NT2/D1 (cell line): ENCODE results near the gene NPIPB2.

Source experiments
- DNase-seq: peaks from one replicate; pipeline ENCODE4 v3.0.0-alpha.2; 2011; ENCODE audit warnings: low read depth, low spot score
- H3K27me3 ChIP-seq: 2 replicates; pipeline ENCODE4 v1.6.0; 2011; ENCODE audit warnings: mild to moderate bottlenecking; ENCODE audit not compliant: insufficient read length, insufficient read depth
- H3K36me3 ChIP-seq: 2 replicates; pipeline ENCODE4 v1.6.1; 2011; ENCODE audit warnings: mild to moderate bottlenecking, low read length, mixed read lengths; ENCODE audit not compliant: insufficient read depth, insufficient read length
- H3K4me1 ChIP-seq: 2 replicates; pipeline ENCODE4 v1.5.1; 2011; ENCODE audit not compliant: insufficient read depth, insufficient read length
- H3K4me3 ChIP-seq: 2 replicates; pipeline ENCODE4 v1.5.1; 2011; ENCODE audit warnings: low read depth; ENCODE audit not compliant: insufficient read length
- H3K9ac ChIP-seq: 2 replicates; pipeline ENCODE4 v1.6.0; 2011; ENCODE audit warnings: low read depth; ENCODE audit not compliant: insufficient read length
- H3K9me3 ChIP-seq: 2 replicates; pipeline ENCODE4 v1.5.1; 2011; ENCODE audit warnings: mild to moderate bottlenecking, low read length; ENCODE audit not compliant: insufficient read depth
- SUZ12 ChIP-seq: IDR thresholded peaks from 2 replicates; pipeline ENCODE4 v1.6.1; 2011; ENCODE audit not compliant: insufficient read length, insufficient read depth; ENCODE audit errors: extremely low read depth
- YY1 ChIP-seq: IDR thresholded peaks from 2 replicates; pipeline ENCODE4 v1.6.1; 2011; ENCODE audit not compliant: insufficient read length, insufficient read depth
- ZNF274 ChIP-seq: IDR thresholded peaks from 2 replicates; pipeline ENCODE4 v1.6.1; 2011; ENCODE audit warnings: mild to moderate bottlenecking, low read depth, low read length

NPIPB2 gene

DNA sequence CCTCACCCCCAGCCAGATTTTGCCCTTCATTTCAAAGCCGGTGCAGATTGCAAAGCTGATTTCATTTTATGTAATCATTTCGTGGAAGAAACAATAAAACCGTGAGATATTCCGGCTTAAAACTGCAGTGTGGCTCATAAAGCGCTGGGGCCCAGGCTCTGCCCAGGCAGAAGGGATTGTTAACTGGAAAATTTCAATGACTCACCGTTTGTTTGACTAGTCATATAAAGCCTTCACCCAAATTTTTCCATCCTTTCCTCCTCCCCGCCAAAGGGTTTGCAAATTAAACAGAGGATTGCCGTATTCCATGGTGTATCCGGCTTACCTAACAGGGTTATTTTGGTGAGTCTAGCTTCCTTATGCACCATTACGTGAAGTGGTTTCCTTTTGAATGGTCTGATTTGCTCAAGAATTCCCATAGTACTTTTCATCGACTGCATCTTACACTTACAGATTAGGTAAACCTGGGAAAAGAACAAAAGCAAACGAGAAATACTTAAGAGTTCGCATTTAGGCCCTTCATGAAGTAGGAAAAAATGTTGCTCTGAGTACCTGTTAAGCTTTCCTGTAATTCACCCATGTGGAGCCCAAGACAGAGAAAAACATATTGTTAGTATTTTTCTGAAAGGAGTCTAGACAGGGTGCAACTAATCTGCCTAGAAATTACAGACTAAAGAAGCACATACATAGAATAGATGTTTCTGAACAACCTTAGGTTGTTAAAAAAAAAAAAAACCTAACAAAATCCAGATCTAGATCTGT lies 25.1 kb downstream of the NPIPB2 start:
- Histone ChIP-seq H3K4me3 (peak overlapping the region; percentile 72), H3K9ac (peak overlapping the region; percentile 63), H3K36me3 (peaks cover 18% of the 10 kb centered on the region), H3K4me1 (peaks cover 4% of the 10 kb centered on the region), H3K27me3 (no peaks in the 10 kb centered on the region), H3K9me3 (no peaks in the 10 kb centered on the region)
- no peak for TF ChIP-seq YY1
- TF ChIP-seq SUZ12, result no peak
- no peak for TF ChIP-seq ZNF274
- DNase-seq, result no peak

DNA sequence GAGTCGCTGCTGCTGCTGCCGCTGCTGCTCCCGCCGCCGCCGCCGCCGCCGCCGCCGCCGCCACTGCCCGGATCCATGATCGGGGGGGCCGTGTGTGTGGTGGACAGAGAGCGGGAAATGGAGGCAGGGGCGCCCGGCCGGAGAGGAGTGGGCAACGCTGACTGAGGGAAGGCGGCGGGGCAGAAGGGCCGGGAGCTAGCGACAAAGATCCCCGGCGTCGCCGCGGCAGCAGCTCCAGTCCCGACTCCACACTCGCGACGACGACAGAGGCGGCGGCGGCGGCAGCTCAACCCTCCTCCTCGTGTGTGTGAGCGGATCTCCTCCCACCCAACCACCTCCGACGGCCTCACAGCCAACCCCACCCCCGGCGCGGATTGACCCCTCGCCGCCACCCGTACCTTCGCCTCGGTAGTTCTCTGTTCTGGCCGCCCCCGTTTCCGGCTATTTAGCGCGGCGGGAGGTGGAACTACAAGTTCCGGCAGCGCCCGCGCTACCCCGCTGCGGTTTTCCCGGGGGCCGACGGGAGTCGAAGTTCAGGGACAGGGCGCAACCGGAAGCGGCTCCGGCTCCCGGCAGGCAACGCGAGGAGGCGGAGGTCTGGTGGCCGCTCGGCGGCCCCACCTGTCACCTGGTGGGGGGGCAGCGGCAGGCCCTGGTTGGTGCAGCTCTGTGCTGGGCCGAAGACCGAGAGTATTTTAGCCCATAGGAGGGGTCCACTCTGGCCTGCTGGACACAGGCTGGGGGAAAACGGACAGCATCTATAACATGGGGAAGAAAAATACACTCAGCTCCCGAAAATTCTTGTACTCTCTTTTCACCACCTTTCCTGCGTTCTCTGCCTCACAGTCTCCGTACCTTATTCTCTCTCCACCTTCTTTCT lies 26.0 kb downstream of the NPIPB2 start, which contains the start of gene GSPT1:
Gene GSPT1, minus strand, starts transcription at position 313 of the 880 bp plus-strand sequence. Its CDS starts 236 bp downstream, at position 77.
- Histone ChIP-seq H3K36me3 (peaks cover 18% of the 10 kb centered on the region), H3K4me3 (peak within 1 kb of the TSS; percentile 72), H3K9me3 (no peaks in the 10 kb centered on the region), H3K27me3 (no peaks in the 10 kb centered on the region), H3K9ac (peak within 1 kb of the TSS; percentile 83), H3K4me1 (peaks cover 4% of the 10 kb centered on the region)
- DNase-seq, result peak; percentile 99
- TF ChIP-seq YY1 (no peak), SUZ12 (no peak), ZNF274 (no peak)

DNA sequence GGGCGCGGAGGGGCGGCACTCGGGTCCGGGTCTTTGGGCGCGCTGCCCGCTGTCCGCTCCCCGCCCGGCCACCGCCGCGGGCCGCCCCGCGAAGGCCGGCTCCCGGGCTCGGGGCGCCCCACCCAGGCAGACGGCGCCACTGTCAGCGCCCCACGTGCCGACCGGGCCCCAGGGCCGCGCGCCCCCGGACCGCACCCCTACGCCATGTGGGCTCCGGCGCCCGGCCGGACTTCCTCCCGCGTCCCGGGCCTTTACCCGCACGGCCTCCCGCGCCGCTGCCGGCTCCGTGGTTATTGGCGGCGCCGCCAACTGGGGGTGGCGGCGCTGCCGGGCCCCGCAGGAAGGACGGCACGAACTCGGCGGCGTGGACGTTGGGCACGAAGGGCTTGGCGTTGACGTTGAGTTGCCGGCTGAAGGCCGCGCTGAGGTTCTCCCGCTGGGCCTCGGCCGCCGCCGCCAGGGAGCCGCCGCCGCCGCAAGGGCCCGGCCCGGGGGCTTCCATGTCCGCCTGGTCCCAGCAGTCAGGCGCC lies 26.7 kb downstream of the NPIPB2 start:
- no peak for DNase-seq

DNA sequence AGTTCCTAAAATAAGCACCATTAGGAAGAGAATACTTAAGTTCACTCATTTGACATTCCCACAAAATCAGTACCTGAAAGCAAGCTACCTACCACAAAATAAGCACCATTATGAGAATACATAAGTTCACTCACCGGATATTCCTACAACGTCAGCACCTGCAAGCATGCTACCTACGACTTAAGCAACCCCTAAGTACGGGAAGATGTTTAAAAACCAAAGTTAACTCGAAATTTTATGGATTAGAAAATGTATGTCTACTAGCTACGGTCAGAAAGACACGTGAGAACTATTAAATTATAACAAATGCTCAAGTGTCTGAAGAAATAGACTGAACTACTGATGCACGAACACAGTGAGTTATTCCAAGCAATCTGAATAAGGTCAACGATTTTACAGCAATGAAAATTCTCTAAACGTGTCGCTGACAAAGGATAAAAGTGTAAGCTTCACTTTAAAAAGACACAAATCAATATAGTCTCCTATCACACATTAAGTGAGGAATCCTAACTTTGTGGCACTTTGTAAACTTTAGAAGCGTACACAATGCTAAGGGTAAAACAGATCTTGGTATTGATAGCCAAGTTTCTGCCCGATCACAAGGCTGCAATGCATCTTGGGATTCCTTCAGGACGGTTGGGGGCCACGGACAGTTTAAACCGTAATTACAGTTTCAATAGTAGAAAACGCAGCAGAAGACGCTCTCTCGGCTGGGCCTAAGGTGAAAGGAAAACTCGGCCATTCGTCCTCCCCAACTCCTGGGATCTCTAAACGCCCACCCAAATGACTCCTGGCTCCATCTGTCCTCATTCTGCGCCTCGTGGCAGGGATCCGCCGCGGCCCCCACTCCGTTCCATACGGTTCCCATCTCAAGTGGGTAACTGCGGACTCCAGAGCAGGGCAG lies 27.4 kb downstream of the NPIPB2 start:
- no peak for DNase-seq
- H3K27me3 ChIP-seq, result no peaks in the 10 kb centered on the region
- TF ChIP-seq SUZ12, result no peak
- TF ChIP-seq ZNF274, result no peak
- no peak for TF ChIP-seq YY1
- H3K4me3 ChIP-seq, result peak overlapping the region; percentile 72
- peak overlapping the region; percentile 80 for H3K9ac ChIP-seq
- peaks cover 7% of the 10 kb centered on the region for H3K4me1 ChIP-seq
- no peaks in the 10 kb centered on the region for H3K9me3 ChIP-seq
- peaks cover 18% of the 10 kb centered on the region for H3K36me3 ChIP-seq

More for the DNA sequence above, 26.7 kb downstream of the NPIPB2 start:
- TF ChIP-seq ZNF274 (no peak), SUZ12 (no peak), YY1 (no peak)
- H3K27me3 ChIP-seq, result no peaks in the 10 kb centered on the region
- peak overlapping the region; percentile 80 for H3K9ac ChIP-seq
- peak overlapping the region; percentile 72 for H3K4me3 ChIP-seq
- H3K9me3 ChIP-seq, result no peaks in the 10 kb centered on the region
- H3K4me1 ChIP-seq, result peaks cover 5% of the 10 kb centered on the region
- peaks cover 18% of the 10 kb centered on the region for H3K36me3 ChIP-seq

DNA sequence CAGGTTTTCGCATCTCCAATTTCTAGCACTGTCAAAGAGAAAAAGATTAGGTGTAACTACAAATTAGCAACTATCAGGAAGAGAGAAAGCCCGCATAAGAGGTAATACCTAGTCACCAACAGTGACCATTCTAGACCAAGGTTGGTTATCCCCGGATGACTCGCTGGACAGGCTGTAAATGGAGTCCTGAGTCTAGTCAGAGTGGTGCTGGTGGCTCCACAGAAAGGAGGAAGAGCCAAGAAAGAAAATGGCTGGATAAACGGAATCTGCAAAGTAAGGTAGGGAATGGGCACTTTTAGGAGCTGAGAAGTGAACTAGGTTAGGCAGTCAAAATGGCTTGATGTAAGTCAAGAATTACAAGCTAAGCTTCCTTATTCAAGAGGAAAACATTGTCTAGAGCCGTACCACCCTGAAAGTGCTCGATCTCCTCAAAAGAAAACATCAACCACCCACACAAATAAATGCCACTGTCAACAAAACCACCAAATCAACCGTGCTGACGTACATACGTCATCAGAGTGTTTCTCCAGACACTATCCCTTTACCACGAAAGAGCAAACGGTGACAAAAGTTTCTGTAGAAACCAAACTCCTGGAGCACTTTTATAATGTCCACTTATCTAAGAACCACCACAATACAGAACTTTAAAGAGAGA lies 28.3 kb downstream of the NPIPB2 start:
- DNase-seq, result no peak
- peak overlapping the region; percentile 80 for H3K9ac ChIP-seq
- TF ChIP-seq SUZ12 (no peak), ZNF274 (no peak), YY1 (no peak)

More for the DNA sequence above, 28.3 kb downstream of the NPIPB2 start:
- Histone ChIP-seq H3K36me3 (peaks cover 24% of the 10 kb centered on the region), H3K4me3 (peak overlapping the region; percentile 72), H3K4me1 (peaks cover 7% of the 10 kb centered on the region), H3K27me3 (no peaks in the 10 kb centered on the region), H3K9me3 (no peaks in the 10 kb centered on the region)
